Measurements from ENCODE around the gene CYP11A1.

The CYP11A1 gene

DNA sequence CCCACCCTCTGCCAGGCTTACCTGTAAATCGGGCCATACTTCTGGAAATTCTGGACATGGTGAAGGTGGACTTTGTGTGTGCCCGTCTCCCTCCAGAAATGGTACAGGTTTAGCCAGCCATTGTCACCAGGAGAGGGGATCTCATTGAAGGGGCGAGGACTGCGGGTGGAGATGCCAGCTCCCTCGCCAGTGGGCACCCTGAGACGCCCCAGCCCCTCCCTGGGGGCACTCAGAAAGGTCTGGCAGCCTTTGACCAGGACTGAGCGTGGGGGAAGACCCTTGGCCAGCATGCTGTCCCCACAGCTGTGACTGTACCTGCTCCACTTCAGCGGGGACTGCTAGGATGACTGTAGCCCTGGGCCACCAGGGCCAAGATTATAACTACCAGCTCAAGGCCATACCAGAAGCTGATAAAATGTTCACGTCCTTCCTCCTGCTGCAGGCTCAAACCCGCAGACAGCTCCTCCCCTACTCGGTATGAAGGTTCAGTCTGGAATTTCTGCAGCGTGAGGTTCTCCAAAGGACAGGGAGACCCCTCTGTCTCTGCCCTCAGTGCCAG is at the start of gene CYP11A1:
Gene CYP11A1 (minus strand): TSS at position 351 of the 559 bp plus-strand sequence. CDS start 61 bp downstream, at position 290.
- no peak for FAIRE-seq

DNA sequence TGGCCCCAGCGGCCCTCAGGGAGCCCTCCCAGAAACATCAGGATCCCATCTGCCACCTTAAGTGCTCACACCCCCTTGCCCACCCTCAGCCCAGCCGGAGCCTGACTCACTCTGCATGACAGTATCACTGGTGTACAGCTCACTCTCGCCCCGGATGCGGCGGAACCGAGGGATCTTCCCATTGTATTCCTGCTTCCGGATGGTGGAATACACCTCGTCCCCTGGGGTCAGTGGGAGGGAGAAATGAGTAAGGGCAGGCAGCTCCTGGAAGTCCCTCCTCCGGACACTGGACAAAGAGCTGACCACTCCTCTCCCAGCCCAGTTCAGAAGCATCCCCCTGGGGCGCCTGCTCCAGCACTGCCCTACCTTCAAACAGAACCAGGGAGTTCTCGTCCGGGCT is 49.8 kb upstream of the CYP11A1 start:
- no peak for FAIRE-seq

DNA sequence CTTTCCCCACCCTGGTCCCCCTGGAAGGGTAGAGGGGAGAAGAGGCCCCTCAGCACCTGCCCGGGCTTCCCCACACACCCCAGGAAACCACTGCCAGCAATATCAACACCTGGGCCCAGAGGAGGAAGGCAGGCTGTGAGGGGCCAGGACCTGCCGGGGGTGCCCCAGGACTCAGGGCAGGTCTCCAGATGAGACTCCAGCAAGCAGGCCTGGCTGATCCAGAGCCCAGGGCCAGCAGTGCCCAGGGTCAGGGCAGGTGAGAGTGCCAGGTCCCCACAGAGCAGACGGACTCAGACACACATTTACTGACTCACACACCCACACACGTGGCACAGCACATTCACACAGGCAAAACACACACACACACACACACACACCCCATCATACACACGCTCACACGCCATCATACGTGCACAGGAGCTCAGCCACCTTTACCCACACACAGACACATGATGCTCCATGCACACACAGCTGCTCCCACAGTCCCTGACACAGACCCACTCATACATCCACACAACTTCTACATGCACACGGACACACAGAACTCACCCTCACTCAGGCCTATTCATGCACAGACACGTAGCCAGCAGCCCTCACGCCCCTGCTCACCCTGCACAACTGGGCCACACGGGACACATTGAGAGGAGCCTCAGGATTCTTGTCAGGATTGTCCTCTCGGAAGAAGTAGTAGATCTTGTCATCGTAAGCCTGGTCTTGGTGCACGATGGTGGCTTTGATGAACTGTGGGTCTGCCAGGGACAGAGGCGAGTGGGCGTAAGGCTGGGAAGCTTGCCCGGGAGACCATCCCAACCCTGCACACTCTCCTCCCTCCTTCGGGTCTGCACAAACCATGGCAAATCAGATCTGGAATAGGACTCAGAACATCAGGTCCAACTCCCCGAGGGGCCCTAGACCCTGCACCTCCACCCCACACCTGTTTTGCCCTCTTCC is 48.8 kb upstream of the CYP11A1 start:
- no peak for FAIRE-seq

DNA sequence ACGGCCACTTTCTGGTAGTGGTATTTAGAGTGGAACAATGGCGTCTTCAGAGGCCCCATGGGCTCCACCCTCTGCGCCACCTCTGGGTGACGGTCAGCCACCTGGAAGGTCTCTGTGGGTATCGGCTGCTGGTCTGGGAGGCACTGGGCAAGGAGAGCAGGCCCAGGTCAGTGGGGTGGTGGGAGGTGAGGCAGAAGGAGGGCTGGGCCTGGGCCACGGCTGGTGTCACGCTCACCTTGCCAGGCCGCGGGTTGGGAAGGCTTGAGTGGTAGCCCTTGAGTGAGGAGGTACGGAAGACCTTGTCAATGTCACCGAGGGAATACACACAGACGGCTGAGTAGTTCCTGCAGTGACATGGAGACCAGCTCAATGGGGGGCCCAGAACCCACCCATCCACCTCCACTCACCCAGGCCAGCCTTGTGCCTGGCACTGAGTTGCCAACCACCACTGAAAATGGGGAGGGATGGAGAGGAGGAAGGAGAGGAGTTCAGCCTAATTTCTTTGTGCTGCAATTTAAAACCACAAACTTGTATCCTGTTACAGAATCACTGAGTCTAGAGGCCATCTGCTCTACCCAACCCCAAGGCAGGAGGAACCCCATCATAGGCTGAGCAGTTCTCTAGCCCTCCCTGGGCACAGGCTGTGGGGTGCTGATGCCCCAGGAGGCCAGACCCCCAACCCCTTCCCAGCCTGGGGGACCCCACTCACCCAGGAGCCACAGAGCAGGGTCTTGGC is 47.3 kb upstream of the CYP11A1 start:
- no peak for FAIRE-seq

DNA sequence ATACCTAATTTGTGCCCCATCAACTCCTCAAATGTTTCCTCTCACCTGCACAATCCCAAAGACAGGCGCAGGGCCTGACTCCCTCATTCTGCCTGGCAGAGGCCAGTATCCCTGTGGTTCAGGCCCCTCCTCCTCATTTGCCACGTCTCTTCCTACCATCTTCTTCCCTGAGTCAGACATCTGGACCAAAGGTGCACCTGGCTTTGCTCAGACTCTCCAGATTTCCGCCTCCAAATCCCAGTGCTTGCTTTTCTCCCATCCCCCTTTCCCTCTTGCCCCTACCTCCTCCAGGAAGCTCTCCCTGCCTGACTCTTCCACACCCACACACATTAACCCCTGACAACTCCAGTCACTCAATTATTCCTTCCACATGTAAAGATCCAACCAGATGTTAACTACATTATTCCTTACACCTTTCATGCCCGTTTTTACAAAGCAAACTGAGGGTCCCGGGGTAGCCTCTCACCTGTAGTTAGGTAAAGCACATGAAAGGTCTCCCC is 46.7 kb upstream of the CYP11A1 start:
- no peak for FAIRE-seq

DNA sequence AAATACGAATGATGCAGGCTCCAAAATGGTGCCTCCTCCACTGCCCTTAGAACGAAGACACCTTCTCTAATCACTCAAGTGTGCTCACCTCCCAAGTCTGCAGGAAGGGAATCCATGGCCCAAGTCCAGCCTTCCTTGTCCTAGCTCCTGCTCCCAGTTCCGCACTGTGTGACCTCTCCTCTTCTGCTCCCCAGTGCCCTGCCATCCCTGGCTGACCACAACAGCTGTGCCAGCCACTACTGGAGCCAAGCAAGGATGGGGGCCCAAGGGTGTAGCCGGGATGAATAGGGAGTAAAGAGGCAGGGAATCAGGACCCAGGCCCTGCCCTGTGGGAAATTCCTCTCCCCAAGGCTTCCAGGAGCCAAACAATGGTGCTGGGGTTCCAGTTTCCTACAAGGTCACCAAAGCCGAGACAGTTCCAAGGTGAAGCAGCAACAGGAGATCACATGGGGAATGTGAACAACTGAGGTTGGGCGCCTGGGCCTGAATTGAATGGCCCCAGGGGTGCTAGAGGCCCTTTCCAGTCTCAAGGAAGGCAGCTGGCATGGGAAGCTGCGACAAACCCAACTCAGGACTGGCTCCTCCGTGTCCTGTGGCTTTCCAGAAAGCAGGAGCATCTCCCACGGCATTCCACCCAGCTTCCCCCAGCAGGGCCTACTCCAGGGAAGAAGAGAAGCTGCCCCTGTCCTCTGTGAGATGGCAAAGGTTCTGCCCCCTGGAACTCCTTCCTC is 46.1 kb upstream of the CYP11A1 start:
- FAIRE-seq: no peak

DNA sequence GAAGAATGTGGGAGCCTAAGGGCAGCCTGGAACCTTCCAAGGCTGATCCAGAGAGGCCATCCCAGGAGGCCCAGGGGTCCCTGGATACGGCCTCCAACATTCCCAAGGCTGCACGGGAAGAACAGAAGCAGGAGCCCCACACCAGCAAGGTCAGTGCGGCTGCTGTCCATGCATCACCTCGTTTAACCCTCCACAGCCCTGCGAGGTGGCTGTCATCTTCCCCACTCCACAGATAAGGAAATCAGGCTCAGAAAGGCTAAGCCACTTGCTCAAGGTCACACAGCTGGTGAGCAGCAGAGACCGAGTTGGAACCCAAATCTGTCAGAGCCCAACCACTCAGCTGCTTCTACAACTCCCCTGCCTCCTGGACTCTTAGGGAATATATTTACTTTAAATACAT is 44.7 kb upstream of the CYP11A1 start:
- no peak for FAIRE-seq

DNA sequence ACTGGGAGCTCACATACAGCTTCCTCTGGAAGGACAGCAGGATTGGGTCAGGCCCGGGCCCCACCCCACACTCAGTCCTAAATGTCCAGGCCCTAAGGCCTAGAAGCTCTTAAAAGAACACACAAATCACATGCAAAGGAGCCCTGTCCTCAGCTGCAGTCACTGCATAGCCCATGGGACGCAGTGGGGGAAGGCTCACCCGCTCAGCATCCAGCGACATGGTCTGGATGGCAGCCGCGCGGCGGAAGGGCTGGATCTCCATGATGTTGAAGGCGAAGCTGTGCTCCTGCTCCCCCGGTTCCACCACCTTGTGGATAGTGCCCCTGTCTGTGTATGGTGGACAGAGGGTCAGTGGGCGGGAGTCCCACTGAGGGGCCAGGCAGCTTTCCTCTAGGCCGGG is 44.2 kb upstream of the CYP11A1 start:
- no peak for FAIRE-seq

DNA sequence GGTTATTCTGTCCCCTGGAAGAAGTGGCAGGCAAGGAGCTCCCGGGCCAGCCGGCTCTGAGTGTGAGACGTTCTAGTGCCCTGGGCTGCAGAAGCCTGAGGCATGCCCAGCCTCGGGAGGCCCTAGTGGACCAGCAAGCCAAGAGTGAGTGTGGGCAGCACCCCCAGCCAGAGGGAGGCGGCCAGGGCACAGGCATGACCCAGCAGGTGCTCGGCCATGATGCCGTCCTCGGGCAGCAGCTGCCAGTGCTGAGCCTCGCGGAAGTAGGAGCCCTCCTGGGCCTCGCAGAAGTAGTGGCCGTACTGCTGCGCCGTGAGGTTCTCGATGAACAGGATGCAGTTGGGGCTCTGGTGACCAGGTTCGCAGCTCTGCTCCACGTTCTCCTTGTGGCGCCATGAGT is 43.1 kb upstream of the CYP11A1 start:
- no peak for FAIRE-seq

DNA sequence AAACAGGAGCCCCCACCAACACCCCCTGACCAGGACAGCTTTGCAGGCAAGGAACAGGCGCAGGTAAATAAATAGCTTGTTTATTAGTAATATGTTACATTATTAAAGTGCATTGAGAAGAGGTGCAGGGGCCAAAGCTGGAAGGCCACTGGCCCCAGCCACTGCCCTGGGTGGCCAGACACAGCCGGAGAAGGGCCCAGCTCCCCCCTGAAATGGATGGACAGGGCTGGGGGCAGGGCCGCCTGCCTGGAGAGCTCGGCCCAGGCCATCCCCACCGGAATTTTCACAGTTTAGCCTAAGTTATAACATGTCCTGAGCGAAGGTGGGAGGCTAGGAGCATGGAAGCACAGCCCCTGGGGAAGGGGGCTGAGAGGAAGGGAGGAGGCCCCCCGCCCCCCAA is 41.8 kb upstream of the CYP11A1 start:
- no peak for FAIRE-seq

DNA sequence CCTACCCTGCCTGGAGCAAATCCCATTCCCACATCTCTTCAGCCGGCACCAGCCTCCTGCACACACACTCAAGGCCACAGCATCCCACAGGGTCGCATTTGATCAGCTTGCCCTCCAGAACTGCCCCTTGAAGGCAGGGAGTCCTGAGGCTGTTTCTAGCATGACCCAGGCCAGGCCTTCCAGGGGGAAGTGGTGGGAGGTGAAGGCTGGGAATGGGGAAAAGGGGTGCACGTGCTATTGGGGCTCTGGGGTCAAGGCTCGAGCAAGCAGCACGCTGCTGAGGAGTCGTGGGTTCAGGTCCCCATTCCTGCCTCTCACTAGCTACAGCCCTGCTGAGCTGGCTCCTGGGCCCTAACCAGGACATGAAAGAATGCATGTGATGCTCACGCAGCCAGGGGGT is 41.4 kb upstream of the CYP11A1 start:
- no peak for FAIRE-seq

DNA sequence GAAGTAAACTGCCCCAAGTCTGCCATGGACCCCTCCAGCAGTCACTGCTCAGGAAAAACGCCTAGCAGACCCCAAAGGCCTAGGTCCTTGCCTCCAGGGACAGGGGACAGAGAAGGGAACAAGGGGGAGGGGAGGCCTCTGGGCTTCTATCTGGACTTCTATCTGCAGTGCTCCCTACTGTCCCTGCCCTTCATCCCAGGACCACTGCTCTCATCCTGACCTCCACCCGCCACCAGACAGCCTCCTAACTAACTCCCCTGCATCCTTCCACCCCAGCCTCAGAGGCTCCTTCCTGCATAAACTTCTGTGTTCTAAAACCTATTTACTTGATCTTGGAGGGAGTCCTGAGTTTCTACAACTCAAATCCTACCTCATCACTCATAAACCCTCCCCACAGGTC is 40.9 kb upstream of the CYP11A1 start:
- FAIRE-seq: no peak

DNA sequence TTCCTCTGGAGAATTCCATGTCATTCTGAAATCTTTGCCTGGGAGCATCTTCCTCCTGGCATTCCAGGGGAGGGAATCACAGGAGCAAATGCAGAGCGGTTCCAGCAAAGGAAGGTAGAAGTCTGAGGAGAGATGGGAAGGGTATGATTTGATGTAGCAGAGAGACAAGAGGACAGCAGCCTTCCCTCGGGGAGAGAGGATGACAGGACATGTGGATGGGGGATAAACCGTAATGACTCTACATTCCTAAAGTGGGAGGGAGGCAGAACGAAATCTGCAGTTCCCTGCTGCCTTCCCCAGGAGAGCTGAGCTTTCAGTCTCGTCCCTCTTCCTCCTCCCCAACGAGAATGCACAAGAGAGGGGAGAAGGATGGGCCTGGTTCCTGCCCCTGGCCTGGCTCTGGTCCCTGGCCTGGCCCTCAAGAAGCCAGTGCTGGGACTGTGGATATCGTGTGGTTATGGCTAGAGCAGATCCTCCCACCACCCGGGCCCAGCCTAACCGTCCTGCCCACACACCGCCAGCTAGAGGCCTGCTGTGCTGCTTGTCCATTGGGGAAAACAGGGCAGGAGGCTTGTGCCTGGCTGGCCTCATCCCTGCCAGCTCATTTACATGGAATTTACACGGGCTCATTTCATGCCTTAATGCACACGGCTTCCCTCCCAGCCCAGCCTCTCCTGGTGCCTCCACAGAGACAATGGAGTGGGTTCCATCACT is 39.7 kb upstream of the CYP11A1 start:
- no peak for FAIRE-seq

DNA sequence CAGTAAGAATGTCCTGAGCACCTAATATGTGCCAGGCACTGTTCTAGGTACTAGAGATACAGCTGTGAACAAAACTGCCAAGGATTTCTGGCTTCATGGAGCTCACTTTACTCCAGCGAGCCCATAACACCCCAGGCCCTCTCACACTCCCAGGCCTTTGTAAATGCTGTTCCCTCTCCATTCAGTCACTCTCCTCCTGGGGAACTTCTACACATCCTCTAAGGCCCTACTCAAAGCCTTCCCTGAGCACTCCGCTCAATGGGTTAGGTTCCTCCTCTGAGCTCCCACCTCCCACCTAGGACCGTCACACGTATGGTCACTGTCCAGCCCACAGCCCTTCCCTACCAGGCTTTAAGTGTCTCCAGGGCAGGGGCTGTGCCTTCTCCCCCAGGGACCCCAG is 39.1 kb upstream of the CYP11A1 start:
- FAIRE-seq: no peak

DNA sequence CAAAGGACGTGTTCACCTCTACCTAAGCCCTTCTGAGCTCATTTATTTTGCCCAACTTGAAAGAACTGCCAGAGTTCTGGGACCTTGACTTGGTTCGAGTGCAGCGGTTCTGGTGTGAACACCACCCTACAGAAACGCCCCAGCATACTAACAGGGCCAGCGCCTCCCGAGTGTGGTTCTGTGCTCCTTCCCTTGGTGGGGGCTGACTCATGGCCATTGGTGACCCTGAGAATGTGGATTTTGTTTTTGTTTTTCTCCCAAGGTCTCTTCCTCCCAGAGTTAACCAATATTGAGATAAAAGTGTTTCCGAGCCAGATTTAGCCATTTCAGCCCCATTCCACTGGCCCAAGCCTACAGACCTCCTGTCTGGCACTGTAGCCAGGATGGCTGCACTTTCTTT is 38.4 kb upstream of the CYP11A1 start:
- FAIRE-seq: no peak

DNA sequence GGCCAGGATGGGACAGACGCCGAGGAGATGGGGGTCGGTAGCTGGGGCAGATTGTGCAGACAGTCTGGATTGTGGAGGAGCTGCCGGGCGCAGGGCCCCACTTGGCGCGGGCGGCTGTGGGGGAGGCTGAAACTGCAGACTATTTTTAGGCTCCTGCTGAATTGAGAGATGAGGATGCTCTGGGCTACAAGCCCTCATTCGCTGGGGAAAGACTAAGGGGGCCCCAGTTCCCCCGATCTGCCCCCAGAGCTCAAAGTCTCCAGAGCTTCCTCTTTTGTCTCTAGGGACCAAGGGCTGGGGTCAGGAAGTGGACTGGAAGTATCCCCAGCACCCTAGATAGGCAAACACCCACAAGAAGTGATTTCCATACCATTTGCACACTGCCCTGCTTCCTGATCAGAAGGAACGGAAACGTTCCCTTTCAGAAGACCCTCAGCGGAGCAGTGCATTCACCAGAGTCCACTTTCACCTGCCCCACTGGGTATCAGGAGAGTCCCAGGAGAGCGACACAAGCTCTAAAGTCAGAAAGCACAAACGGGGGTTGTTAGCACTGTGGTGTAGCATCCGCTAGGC is 36.6 kb upstream of the CYP11A1 start:
- no peak for FAIRE-seq

DNA sequence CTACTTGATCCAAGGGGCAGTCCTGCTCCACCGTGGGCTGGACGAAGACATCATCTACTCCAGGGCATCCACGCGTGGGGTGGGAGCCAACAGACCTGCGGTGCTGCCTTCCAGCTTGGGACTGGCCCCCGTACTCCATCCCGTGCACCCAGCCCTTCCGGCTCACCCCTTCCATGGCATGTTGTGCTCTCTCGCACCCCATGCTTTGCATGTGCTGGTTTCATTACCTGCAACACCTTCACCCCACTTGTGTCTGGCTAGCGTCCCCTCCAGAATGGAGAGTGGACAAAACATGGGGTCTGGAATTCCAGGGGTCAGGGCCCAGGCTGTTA is 36.1 kb upstream of the CYP11A1 start:
- FAIRE-seq: no peak

DNA sequence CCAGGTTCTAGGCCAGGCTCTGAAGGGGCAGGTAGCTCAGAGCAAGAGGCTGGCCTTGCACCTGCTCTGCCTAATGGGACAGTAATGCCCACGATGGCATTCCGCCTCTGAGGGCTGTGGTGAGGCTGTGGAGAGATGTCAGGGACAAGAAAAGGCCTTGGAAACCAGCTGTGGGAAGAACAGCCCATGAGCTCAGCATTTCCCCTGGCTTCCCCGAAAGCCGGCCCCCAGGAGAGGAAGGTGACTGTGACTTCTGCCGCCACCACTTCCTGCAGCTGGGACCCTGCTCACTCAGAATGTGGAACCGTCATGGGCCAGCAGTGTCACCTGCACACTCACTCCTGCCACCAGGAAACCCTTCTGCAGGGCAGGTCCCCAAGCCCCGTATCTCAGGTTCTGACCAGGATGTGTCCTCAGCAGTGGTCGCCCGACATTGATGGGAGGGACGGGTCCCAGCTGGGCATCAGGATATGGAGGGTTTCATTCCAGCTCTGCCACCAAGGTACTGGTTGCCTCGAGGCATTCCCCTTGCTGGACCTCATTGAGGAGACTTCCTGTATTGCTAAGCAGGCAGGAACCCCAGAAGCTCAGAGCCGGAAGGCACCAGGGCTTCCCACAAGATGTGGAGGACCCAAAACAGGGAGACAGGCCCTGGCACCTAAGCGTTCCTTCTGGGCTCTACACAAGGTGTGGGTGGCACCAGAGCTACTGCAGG is 35.6 kb upstream of the CYP11A1 start:
- FAIRE-seq: no peak

DNA sequence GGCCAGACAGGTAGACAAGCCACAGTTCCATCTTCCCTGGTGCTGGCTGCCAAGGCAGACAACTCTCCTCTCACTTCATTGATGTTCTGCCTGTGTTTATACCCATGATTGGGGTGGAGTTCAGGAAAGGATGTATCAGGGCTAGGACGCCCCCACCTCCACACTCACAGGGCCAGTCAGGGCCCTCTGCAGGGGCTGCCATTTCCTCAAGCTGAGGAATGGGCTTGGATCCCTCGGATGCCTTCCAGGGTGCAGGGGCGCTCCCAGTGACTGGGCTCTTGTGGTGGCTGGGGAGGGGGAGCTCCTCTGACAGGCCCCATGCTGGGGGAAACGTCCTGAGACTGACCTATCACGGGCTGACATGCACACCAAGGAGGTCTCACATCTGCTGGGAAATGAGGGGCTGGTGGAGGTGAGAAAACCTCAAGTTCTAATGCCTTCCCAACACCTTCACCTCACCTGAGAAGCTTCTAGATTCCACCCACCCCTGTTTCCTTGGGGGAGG is 34.9 kb upstream of the CYP11A1 start:
- FAIRE-seq: no peak

DNA sequence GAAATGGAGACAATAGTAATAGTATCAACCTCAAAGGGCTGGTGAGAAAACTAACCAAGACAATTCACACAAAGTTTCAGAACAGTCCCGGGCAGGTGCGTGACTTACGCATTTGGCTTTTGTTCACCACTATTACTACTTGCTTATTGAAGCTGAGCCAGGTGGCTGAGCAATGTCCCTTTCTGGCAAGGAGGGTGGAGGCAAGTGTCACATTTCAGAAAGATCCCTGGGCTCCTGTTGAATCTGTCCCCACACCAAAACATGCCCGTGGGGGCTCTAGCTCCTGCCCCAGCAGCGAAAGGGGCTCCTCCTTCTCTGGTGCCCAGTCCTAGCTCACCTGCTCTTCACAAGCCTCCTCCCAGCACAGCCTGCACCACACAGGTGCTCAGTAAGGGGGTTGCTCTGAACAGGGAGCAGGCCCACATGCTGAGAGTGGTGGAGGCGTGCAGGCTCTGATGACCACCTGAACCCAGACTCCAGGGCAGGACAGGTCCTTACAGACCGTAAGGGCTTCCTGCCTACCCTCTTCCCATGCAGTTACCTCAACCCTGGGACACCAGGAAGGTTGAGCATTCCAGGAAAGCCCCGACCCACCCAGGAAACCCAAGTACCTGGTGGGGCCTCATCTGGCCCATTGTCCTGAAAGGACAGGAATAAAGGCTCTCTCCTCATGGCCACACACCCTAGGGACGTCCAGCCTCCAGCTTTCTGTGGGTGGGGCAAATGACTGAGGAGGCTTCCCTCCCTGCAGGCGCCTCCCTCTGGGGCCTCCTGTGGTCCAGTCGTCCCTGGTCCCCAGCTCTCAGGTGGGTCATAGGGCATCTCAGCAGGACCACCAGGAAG is 33.7 kb upstream of the CYP11A1 start:
- FAIRE-seq: no peak
